WTC11 (cell line): Measurements from ENCODE around the gene SP100. TPM values are rescaled to one million over a fixed set of nuclear protein-coding genes. Genes with fewer than 3 reads are reported as not detected.
A peak's percentile ranks its signal among the peaks of the same experiment; 100 is the strongest.

Experiments
- ATAC-seq: fragments of 200-7000 bp; cut with Tn5 transposase; 2 replicates; pipeline ENCODE4 v1.10.0; 2021; ENCODE audit warnings: mild to moderate bottlenecking, moderate library complexity
- CTCF ChIA-PET: fragments of 300-600 bp; sonication (Branson Sonifier 250); formaldehyde crosslinking; loops from one replicate; lab custom pipeline; 2021; ENCODE audit warnings: antibody characterized with exemption; lab: Charles Lee
- POLR2A ChIA-PET: fragments of 350-600 bp; sonication (Branson Sonifier 250); formaldehyde crosslinking; loops from one replicate; lab custom pipeline; 2021; ENCODE audit warnings: antibody characterized with exemption; lab: Charles Lee
- DNase-seq: peaks from one replicate; pipeline ENCODE4 v3.0.0; 2021; ENCODE audit warnings: low spot score
- H3K27ac Mint-ChIP-seq: 2 replicates; pipeline ENCODE4 v1.8.0; 2021; ENCODE audit warnings: mixed read lengths
- H3K27me3 Mint-ChIP-seq: 2 replicates; pipeline ENCODE4 v1.8.0; 2021; ENCODE audit warnings: low read depth, mild to moderate bottlenecking, moderate library complexity, mixed read lengths
- H3K36me3 Mint-ChIP-seq: 2 replicates; pipeline ENCODE4 v1.8.0; 2021; ENCODE audit warnings: mixed read lengths
- H3K4me1 Mint-ChIP-seq: 2 replicates; pipeline ENCODE4 v1.8.0; 2022; ENCODE audit warnings: mixed read lengths
- H3K4me3 Mint-ChIP-seq: 2 replicates; pipeline ENCODE4 v1.8.0; 2021; ENCODE audit warnings: mild to moderate bottlenecking, moderate library complexity, mixed read lengths
- H3K9me3 Mint-ChIP-seq: 2 replicates; pipeline ENCODE4 v1.8.0; 2021; ENCODE audit warnings: mixed read lengths
- CREB1 ChIP-seq: sonication (generic); formaldehyde crosslinking; IDR thresholded peaks from 2 replicates; pipeline ENCODE4 v1.8.0; 2023; ENCODE audit warnings: mild to moderate bottlenecking, missing genetic modification reagents
- FOXJ3 ChIP-seq: sonication (generic); formaldehyde crosslinking; IDR thresholded peaks from 2 replicates; pipeline ENCODE4 v1.9.0; 2021; ENCODE audit warnings: missing genetic modification reagents, mild to moderate bottlenecking, borderline replicate concordance
- FOXP1 ChIP-seq: sonication (generic); formaldehyde crosslinking; IDR thresholded peaks from 2 replicates; pipeline ENCODE4 v1.8.0; 2022; ENCODE audit warnings: missing genetic modification reagents, mild to moderate bottlenecking, moderate library complexity, borderline replicate concordance
- GABPB1 ChIP-seq: sonication (generic); formaldehyde crosslinking; IDR thresholded peaks from 2 replicates; pipeline ENCODE4 v1.8.1; 2023; ENCODE audit warnings: mild to moderate bottlenecking, missing genetic modification reagents
- GRHL2 ChIP-seq: fragments of 250-450 bp; sonication (Bioruptor Pico); IDR thresholded peaks from 2 replicates; pipeline ENCODE4 v1.8.0; 2022; ENCODE audit warnings: mild to moderate bottlenecking, moderate library complexity; ENCODE audit not compliant: insufficient replicate concordance, severe bottlenecking
- HMGA2 ChIP-seq: fragments of 250-450 bp; sonication (Bioruptor Pico); IDR thresholded peaks from 2 replicates; pipeline ENCODE4 v1.4.0; 2021; ENCODE audit warnings: mild to moderate bottlenecking, moderate library complexity
- MXD4 ChIP-seq: fragments of 250-450 bp; sonication (Bioruptor Pico); IDR thresholded peaks from 2 replicates; pipeline ENCODE4 v1.8.0; 2021; ENCODE audit warnings: mild to moderate bottlenecking, moderate library complexity, borderline replicate concordance
- NR2C2 ChIP-seq: sonication (generic); formaldehyde crosslinking; IDR thresholded peaks from 2 replicates; pipeline ENCODE4 v1.8.0; 2022; ENCODE audit warnings: mild to moderate bottlenecking, missing genetic modification reagents
- NR3C1 ChIP-seq: sonication (generic); formaldehyde crosslinking; conservative IDR thresholded peaks from 2 replicates; pipeline ENCODE4 v1.8.1; 2023; ENCODE audit warnings: low read depth, mild to moderate bottlenecking, missing genetic modification reagents
- TEAD1 ChIP-seq: sonication (generic); formaldehyde crosslinking; IDR thresholded peaks from 2 replicates; pipeline ENCODE4 v1.8.0; 2022; ENCODE audit warnings: mild to moderate bottlenecking, missing genetic modification reagents
- TP53 ChIP-seq: sonication (generic); formaldehyde crosslinking; IDR thresholded peaks from 2 replicates; pipeline ENCODE4 v1.8.1; 2023; ENCODE audit warnings: mild to moderate bottlenecking, missing genetic modification reagents
- ZNF396 ChIP-seq: fragments of 250-450 bp; sonication (Bioruptor Pico); IDR thresholded peaks from 2 replicates; pipeline ENCODE4 v1.8.0; 2021; ENCODE audit warnings: mild to moderate bottlenecking, moderate library complexity, borderline replicate concordance
- ZNF423 ChIP-seq: fragments of 250-450 bp; sonication (Bioruptor Pico); IDR thresholded peaks from 2 replicates; pipeline ENCODE4 v2.1.2; 2022; ENCODE audit warnings: mild to moderate bottlenecking, moderate library complexity
- ZNF671 ChIP-seq: fragments of 250-450 bp; sonication (Bioruptor Pico); IDR thresholded peaks from 2 replicates; pipeline ENCODE4 v1.8.0; 2021; ENCODE audit warnings: mild to moderate bottlenecking
- total RNA-seq: library from RNA; stranded (reverse); gene quantifications from 3 replicates; pipeline ENCODE4 v1.2.3, GENCODE V29; 2021
- TF ChIP-seq, protein P1 (sequence below): sonication (generic); formaldehyde crosslinking; IDR thresholded peaks from 2 replicates; pipeline ENCODE4 v1.8.0; 2022; ENCODE audit warnings: mild to moderate bottlenecking, missing genetic modification reagents
- TF ChIP-seq, protein P2 (sequence below): sonication (generic); formaldehyde crosslinking; IDR thresholded peaks from 2 replicates; pipeline ENCODE4 v1.8.1; 2022; ENCODE audit warnings: missing genetic modification reagents, borderline replicate concordance
- TF ChIP-seq, protein P3 (sequence below): sonication (generic); formaldehyde crosslinking; IDR thresholded peaks from 2 replicates; pipeline ENCODE4 v1.8.1; 2023; ENCODE audit warnings: mild to moderate bottlenecking, missing genetic modification reagents, moderate library complexity
- TF ChIP-seq, protein P4 (sequence below): fragments of 250-450 bp; sonication (Bioruptor Pico); IDR thresholded peaks from 2 replicates; pipeline ENCODE4 v1.9.0; 2021; ENCODE audit warnings: mild to moderate bottlenecking
- TF ChIP-seq, protein P5 (sequence below): fragments of 200-600 bp; IDR thresholded peaks from 2 replicates; pipeline ENCODE4 v1.8.0; 2022; ENCODE audit warnings: antibody characterized with exemption

The SP100 gene
- total RNA-seq, 1 experiment from 2014 or later = 1.3 TPM

DNA sequence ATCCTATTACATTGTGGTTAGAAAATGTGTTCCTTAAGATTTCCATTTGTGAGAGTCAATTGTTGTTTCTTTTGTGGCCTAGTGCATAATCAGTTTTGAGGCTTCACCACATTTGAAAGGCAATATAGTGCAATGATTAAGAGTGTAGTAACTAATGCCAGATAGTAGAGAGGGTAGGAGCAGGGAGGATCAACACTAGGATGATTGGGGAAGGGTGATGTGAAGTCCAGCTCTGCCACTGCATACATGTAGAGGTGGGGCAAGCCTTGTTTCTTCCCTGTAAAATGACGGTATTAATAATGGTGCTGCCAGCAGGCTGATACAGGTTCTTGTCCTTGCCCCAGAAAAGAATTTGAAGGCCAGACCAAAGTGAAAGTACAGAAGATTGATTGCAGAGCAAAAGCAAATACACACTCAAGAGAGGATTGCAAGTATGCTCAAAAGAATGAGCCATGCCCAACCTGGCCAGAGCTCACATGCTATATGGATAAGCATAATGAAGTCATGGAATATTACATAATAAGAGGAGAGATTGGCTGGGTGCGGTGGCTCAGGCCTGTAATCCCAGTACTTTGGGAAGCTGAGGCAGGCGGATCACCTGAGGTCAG is 8.0 kb downstream of the SP100 start:
- ATAC-seq (no peak), DNase-seq (no peak)
- H3K4me1 Mint-ChIP-seq = peaks cover 4% of the 10 kb centered on the region; the same call in 1 of the 2 replicates
- no peak overlapping the region for H3K4me3 Mint-ChIP-seq
- no peak overlapping the region for H3K27ac Mint-ChIP-seq
- ChIA-PET POLR2A (no interaction called here), CTCF (no interaction called here)
- TF ChIP-seq GABPB1 (CRISPR knock-in tag) = peak; percentile 36; the same call in 1 of the 2 replicates
- no peak for TF ChIP-seq ZNF671 (CRISPR knock-in tag)
- no peak for TF ChIP-seq NR3C1 (CRISPR knock-in tag)
- no peak for TF ChIP-seq NR2C2 (CRISPR knock-in tag)
- H3K9me3 Mint-ChIP-seq = peaks cover 3% of the 10 kb centered on the region; the same call in 1 of the 2 replicates
- H3K36me3 Mint-ChIP-seq = no peaks in the 10 kb centered on the region; the same call in 1 of the 2 replicates
- no peaks in the 10 kb centered on the region for H3K27me3 Mint-ChIP-seq

DNA sequence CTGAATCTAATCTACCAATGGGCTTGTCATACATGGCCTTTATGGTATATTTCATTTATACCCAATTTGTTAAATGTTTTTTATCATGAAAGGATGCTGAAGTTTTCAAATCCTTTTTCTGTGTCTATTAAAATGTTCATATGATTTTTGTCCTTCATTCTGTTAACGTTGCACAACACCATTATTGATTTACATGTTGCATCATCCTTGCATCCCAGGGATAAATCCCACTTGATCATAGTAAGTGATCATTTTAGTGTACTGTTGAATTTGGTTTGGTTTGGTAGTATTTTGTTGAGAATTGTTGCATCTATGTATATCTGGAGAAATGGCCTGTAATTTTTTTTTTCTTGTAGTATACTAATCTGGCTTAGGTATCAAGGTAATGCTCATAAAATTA is 9.4 kb downstream of the SP100 start:
- Mint-ChIP-seq H3K36me3 (peaks cover 4% of the 10 kb centered on the region), H3K4me1 (peaks cover 4% of the 10 kb centered on the region; the same call in 1 of the 2 replicates), H3K9me3 (peaks cover 15% of the 10 kb centered on the region), H3K27ac (no peak overlapping the region), H3K27me3 (no peaks in the 10 kb centered on the region), H3K4me3 (no peak overlapping the region)
- TF ChIP-seq GABPB1 (CRISPR knock-in tag) (peak; percentile 96), TP53 (CRISPR knock-in tag) (no peak), FOXJ3 (no peak), CREB1 (CRISPR knock-in tag) (no peak), GRHL2 (CRISPR knock-in tag) (no peak)
- TF ChIP-seq, protein P1, sequence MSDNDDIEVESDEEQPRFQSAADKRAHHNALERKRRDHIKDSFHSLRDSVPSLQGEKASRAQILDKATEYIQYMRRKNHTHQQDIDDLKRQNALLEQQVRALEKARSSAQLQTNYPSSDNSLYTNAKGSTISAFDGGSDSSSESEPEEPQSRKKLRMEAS (CRISPR knock-in tag) = no peak
- ChIA-PET CTCF (no interaction called here), POLR2A (no interaction called here)
- no peak for DNase-seq
- no peak for ATAC-seq

DNA sequence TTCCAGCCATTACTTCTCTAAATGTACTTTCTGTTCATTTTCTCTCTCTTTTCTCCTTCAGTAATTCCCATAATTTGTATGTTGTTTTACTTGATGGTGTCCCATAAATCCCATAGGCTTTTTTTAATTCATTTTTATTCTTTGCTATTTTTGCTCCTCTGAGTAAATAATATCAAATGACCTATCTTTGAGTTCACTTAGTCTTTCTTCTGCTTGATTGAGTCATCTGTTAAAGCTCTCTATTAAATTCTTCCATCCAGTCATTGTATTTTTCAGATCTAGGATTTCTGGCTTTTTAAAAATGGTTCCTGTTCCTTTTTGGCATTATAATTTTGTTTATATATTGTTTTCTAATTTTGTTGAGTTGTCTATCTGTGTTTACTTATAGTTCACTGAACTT is 13.5 kb downstream of the SP100 start:
- Mint-ChIP-seq H3K4me3 (no peak overlapping the region), H3K36me3 (peaks cover 4% of the 10 kb centered on the region), H3K9me3 (peaks cover 29% of the 10 kb centered on the region), H3K27me3 (no peaks in the 10 kb centered on the region), H3K4me1 (no peaks in the 10 kb centered on the region), H3K27ac (no peak overlapping the region)
- DNase-seq (no peak), ATAC-seq (no peak)
- CTCF ChIA-PET = no interaction called here
- TF ChIP-seq TEAD1 (CRISPR knock-in tag) (no peak), NR3C1 (CRISPR knock-in tag) (no peak), HMGA2 (CRISPR knock-in tag) (no peak), ZNF396 (CRISPR knock-in tag) (no peak), MXD4 (CRISPR knock-in tag) (no peak), ZNF671 (CRISPR knock-in tag) (no peak), ZNF423 (CRISPR knock-in tag) (no peak), FOXP1 (CRISPR knock-in tag) (no peak)
- TF ChIP-seq, protein P2, sequence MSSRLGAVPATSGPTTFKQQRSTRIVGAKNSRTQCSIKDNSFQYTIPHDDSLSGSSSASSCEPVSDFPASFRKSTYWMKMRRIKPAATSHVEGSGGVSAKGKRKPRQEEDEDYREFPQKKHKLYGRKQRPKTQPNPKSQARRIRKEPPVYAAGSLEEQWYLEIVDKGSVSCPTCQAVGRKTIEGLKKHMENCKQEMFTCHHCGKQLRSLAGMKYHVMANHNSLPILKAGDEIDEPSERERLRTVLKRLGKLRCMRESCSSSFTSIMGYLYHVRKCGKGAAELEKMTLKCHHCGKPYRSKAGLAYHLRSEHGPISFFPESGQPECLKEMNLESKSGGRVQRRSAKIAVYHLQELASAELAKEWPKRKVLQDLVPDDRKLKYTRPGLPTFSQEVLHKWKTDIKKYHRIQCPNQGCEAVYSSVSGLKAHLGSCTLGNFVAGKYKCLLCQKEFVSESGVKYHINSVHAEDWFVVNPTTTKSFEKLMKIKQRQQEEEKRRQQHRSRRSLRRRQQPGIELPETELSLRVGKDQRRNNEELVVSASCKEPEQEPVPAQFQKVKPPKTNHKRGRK (CRISPR knock-in tag) = no peak
- TF ChIP-seq, protein P3, sequence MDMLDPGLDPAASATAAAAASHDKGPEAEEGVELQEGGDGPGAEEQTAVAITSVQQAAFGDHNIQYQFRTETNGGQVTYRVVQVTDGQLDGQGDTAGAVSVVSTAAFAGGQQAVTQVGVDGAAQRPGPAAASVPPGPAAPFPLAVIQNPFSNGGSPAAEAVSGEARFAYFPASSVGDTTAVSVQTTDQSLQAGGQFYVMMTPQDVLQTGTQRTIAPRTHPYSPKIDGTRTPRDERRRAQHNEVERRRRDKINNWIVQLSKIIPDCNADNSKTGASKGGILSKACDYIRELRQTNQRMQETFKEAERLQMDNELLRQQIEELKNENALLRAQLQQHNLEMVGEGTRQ = no peak
- TF ChIP-seq, protein P4, sequence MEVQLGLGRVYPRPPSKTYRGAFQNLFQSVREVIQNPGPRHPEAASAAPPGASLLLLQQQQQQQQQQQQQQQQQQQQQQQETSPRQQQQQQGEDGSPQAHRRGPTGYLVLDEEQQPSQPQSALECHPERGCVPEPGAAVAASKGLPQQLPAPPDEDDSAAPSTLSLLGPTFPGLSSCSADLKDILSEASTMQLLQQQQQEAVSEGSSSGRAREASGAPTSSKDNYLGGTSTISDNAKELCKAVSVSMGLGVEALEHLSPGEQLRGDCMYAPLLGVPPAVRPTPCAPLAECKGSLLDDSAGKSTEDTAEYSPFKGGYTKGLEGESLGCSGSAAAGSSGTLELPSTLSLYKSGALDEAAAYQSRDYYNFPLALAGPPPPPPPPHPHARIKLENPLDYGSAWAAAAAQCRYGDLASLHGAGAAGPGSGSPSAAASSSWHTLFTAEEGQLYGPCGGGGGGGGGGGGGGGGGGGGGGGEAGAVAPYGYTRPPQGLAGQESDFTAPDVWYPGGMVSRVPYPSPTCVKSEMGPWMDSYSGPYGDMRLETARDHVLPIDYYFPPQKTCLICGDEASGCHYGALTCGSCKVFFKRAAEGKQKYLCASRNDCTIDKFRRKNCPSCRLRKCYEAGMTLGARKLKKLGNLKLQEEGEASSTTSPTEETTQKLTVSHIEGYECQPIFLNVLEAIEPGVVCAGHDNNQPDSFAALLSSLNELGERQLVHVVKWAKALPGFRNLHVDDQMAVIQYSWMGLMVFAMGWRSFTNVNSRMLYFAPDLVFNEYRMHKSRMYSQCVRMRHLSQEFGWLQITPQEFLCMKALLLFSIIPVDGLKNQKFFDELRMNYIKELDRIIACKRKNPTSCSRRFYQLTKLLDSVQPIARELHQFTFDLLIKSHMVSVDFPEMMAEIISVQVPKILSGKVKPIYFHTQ (CRISPR knock-in tag) = no peak
- TF ChIP-seq, protein P5, sequence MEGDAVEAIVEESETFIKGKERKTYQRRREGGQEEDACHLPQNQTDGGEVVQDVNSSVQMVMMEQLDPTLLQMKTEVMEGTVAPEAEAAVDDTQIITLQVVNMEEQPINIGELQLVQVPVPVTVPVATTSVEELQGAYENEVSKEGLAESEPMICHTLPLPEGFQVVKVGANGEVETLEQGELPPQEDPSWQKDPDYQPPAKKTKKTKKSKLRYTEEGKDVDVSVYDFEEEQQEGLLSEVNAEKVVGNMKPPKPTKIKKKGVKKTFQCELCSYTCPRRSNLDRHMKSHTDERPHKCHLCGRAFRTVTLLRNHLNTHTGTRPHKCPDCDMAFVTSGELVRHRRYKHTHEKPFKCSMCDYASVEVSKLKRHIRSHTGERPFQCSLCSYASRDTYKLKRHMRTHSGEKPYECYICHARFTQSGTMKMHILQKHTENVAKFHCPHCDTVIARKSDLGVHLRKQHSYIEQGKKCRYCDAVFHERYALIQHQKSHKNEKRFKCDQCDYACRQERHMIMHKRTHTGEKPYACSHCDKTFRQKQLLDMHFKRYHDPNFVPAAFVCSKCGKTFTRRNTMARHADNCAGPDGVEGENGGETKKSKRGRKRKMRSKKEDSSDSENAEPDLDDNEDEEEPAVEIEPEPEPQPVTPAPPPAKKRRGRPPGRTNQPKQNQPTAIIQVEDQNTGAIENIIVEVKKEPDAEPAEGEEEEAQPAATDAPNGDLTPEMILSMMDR = no peak
- POLR2A ChIA-PET = no interaction called here
